ENCODE results near the gene CAMSAP3.

The CAMSAP3 gene

DNA sequence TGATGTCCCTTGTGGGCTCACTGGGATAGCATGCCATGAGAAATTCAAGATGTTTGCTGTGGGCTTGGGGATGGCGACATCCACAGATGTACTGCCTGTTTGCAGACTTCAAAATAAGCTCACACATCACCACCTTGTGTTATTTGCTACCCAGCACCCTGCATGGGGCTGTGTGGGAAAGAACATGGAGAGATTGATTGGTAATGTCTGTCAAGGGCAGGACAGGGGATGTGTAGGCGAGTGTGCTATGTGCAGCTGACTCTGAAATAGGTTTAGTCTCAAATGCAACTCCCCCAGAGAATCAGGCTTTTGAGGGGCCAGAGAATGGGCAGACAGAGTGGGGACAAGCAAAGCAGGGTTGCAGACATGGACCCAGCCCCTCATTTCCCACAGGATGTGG is 35.4 kb upstream of the CAMSAP3 start:
- no peak for DNase-seq (ENCODE audit: extremely low read depth, low read depth)
- no peak overlapping the region for H3K4me3 ChIP-seq (replicated peaks; ENCODE audit: low read depth, low read length)
- no peak for TF ChIP-seq CTCF (IDR thresholded peaks at IDR 0.05; ENCODE audit: low read depth, low read length, missing control alignments)

DNA sequence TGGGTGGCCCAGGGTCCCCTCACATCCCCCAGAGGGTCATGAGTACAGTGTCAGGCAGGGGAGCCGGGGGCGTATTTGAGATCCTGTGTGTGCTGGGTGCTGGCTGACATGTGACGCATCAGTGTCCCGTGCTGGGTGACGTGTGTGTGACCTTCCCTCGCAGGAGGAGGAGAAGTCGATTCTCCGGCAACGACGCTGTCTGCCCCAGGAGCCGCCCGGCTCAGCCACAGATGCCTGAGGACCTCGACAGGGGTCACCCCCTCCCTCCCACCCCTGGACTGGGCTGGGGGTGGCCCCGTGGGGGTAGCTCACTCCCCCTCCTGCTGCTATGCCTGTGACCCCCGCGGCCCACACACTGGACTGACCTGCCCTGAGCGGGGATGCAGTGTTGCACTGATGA is 34.3 kb upstream of the CAMSAP3 start:
- DNase-seq (ENCODE audit: extremely low read depth, low read depth): no peak
- no peak overlapping the region for H3K4me3 ChIP-seq (replicated peaks; ENCODE audit: low read depth, low read length)
- no peak for TF ChIP-seq CTCF (IDR thresholded peaks at IDR 0.05; ENCODE audit: low read depth, low read length, missing control alignments)

DNA sequence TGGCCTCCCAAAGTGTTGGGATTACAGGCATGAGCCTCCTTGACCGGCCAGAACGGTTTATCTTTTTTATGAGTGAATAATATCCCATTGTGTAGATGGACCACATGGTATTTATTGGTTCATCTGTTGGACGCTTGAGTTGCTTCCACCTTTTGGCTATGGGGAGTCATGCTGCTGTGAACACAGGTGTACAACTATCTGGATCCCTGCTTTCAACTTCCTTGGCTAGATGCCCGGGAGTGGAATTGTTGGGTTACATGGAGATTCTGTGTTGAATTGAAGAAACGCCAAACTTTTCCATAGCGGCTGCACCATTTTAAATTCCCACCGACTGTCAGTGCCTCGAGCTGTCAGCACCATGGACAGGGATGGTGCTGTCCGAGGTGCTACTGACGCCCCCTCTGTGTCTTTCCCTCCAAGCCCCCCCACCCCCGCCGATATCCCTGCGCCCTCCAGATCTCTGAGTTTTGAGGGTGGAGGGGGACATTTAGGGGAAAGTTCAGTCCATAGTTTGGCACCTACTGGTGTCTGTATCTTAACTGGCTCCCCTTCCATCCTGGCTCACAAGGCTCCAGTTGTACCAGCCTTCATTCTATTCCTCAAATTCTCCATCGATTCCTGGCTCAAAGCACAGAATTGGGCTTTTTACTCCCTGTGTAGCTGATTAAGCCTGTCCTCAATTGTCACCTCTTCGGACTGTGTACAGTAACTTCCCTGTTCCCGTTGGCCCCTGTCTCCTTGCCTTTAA is 32.8 kb upstream of the CAMSAP3 start:
- no peak for TF ChIP-seq CTCF (IDR thresholded peaks at IDR 0.05; ENCODE audit: low read depth, low read length, missing control alignments)
- no peak overlapping the region for H3K4me3 ChIP-seq (replicated peaks; ENCODE audit: low read depth, low read length)
- no peak for DNase-seq (ENCODE audit: extremely low read depth, low read depth)

- H3K4me3 ChIP-seq (replicated peaks; ENCODE audit: low read depth, low read length): no peak overlapping the region
- no peak for TF ChIP-seq CTCF (IDR thresholded peaks at IDR 0.05; ENCODE audit: low read depth, low read length, missing control alignments)
- DNase-seq (ENCODE audit: extremely low read depth, low read depth): no peak
Observed at GRCh38 chr19:7564866-7565265, 30.8 kb upstream of the CAMSAP3 start.

- DNase-seq (ENCODE audit: extremely low read depth, low read depth): no peak
- TF ChIP-seq CTCF (IDR thresholded peaks at IDR 0.05; ENCODE audit: low read depth, low read length, missing control alignments): no peak
- no peak overlapping the region for H3K4me3 ChIP-seq (replicated peaks; ENCODE audit: low read depth, low read length)
Observed at GRCh38 chr19:7565332-7565731, 30.3 kb upstream of the CAMSAP3 start.

GRCh38 chr19:7570761-7571160 is 24.9 kb upstream of the CAMSAP3 start:
- H3K4me3 ChIP-seq (replicated peaks; ENCODE audit: low read depth, low read length): no peak overlapping the region
- DNase-seq (ENCODE audit: extremely low read depth, low read depth): no peak
- TF ChIP-seq CTCF (IDR thresholded peaks at IDR 0.05; ENCODE audit: low read depth, low read length, missing control alignments): no peak

All from HFF-Myc (cell line).